OCI-LY1 (cell line): ENCODE measurements around the gene MMP21.

ENCODE experiments used
- CTCF ChIP-seq: fragments of 200-600 bp; sonication (generic), shearing (Covaris generic); IDR thresholded peaks from 2 replicates; pipeline ENCODE4 v1.5.1; 2017; ENCODE audit warnings: mild to moderate bottlenecking, antibody characterized with exemption, low read length, moderate library complexity, mixed read lengths
- EZH2 ChIP-seq: fragments of 200-600 bp; sonication (generic), shearing (Covaris generic); IDR thresholded peaks from 2 replicates; pipeline ENCODE4 v1.8.0; 2017; ENCODE audit warnings: borderline replicate concordance, mixed run types, mild to moderate bottlenecking, antibody characterized with exemption, low read length, moderate library complexity, mixed read lengths

GRCh38 chr10:125779403-125780327, 4.0 kb upstream of the MMP21 start:
- TF ChIP-seq CTCF (no peak), EZH2 (no peak)
